Activated CD8-positive, alpha-beta memory T cell treated with anti-CD3 and anti-CD28 coated beads for 24 hours (primary cell): ENCODE data around the gene CCDC194.
A peak's percentile ranks its signal among the peaks of the same experiment; 100 is the strongest.

ENCODE experiments used
- DNase-seq: peaks from one replicate; pipeline ENCODE4 v3.0.0-alpha.2; 2020

The CCDC194 gene

GRCh38 chr19:17405250-17406045, 11.5 kb upstream of the CCDC194 start, which contains the start of gene BST2:
Gene BST2 (minus strand): TSS chr19:17405630. CDS start chr19:17405575, 55 bp downstream.
- peak; percentile 77 for DNase-seq

GRCh38 chr19:17404621-17405249, 10.7 kb upstream of the CCDC194 start:
- DNase-seq: no peak

- DNase-seq: no peak
These were observed 10.0 kb upstream of the CCDC194 start for GRCh38 chr19:17404015-17404414.

GRCh38 chr19:17402982-17403855, 9.2 kb upstream of the CCDC194 start:
- peak; percentile 78 for DNase-seq

GRCh38 chr19:17401628-17402027, 7.6 kb upstream of the CCDC194 start:
- no peak for DNase-seq

- DNase-seq: no peak
These were observed 5.0 kb upstream of the CCDC194 start for GRCh38 chr19:17398902-17399527.

- peak; percentile 83 for DNase-seq
These were observed 957 bp upstream of the CCDC194 start for GRCh38 chr19:17394891-17395415.

- DNase-seq: no peak
These were observed 994 bp downstream of the CCDC194 start for GRCh38 chr19:17393002-17393401.

- peak; percentile 66 for DNase-seq
These were observed 2.4 kb downstream of the CCDC194 start for GRCh38 chr19:17391371-17392151.

- peak; percentile 95 for DNase-seq
These were observed 3.2 kb downstream of the CCDC194 start for GRCh38 chr19:17390665-17391370.

- DNase-seq: no peak
These were observed 3.9 kb downstream of the CCDC194 start for GRCh38 chr19:17389957-17390664.

GRCh38 chr19:17389288-17389687, 4.7 kb downstream of the CCDC194 start:
- no peak for DNase-seq

GRCh38 chr19:17385878-17386611, 8.0 kb downstream of the CCDC194 start:
- DNase-seq: peak; percentile 84

- DNase-seq: no peak
These were observed 13.4 kb downstream of the CCDC194 start for GRCh38 chr19:17380426-17381138.

GRCh38 chr19:17379221-17379631, 14.8 kb downstream of the CCDC194 start:
- no peak for DNase-seq

GRCh38 chr19:17378271-17378670, 15.7 kb downstream of the CCDC194 start:
- DNase-seq: no peak

- no peak for DNase-seq
These were observed 16.9 kb downstream of the CCDC194 start, which contains the start of gene PLVAP for GRCh38 chr19:17376935-17377600. Gene PLVAP (minus strand): TSS chr19:17377342. CDS start chr19:17377288, 54 bp downstream.

- DNase-seq: no peak
These were observed 23.9 kb downstream of the CCDC194 start for GRCh38 chr19:17370026-17370587.
